Activated T-cell treated with anti-CD3 and anti-CD28 coated beads, Interleukin-2, amount 50 U/mL, for 24 hours (primary cell): Measurements from ENCODE around the gene STK32A.

ENCODE experiments used
- DNase-seq: peaks from one replicate; pipeline ENCODE4 v3.0.0-alpha.2; 2020
- H3K27ac Mint-ChIP-seq: 2 replicates; pipeline ENCODE4 v1.8.0; 2020; ENCODE audit warnings: mild to moderate bottlenecking, mixed read lengths
- H3K27me3 Mint-ChIP-seq: 2 replicates; pipeline ENCODE4 v1.8.0; 2020; ENCODE audit warnings: mixed read lengths
- H3K36me3 Mint-ChIP-seq: 2 replicates; pipeline ENCODE4 v1.8.0; 2020; ENCODE audit warnings: low read depth, mixed read lengths
- H3K4me1 Mint-ChIP-seq: 2 replicates; pipeline ENCODE4 v1.8.0; 2020; ENCODE audit warnings: low read depth, mixed read lengths
- H3K4me3 Mint-ChIP-seq: 2 replicates; pipeline ENCODE4 v1.8.0; 2020; ENCODE audit warnings: mild to moderate bottlenecking, moderate library complexity, mixed read lengths
- H3K9me3 Mint-ChIP-seq: 2 replicates; pipeline ENCODE4 v1.8.0; 2020; ENCODE audit warnings: mixed read lengths

STK32A gene

GRCh38 chr5:147381555-147381954, 146.7 kb downstream of the STK32A start:
- H3K9me3 Mint-ChIP-seq, result peaks cover 3% of the 10 kb centered on the region
- H3K4me1 Mint-ChIP-seq, result no peaks in the 10 kb centered on the region
- DNase-seq, result no peak
- H3K27me3 Mint-ChIP-seq, result no peaks in the 10 kb centered on the region
- no peak overlapping the region for H3K4me3 Mint-ChIP-seq
- no peak overlapping the region for H3K27ac Mint-ChIP-seq
- no peaks in the 10 kb centered on the region for H3K36me3 Mint-ChIP-seq

- no peak overlapping the region for H3K27ac Mint-ChIP-seq
- no peaks in the 10 kb centered on the region for H3K27me3 Mint-ChIP-seq
- no peaks in the 10 kb centered on the region for H3K4me1 Mint-ChIP-seq
- H3K36me3 Mint-ChIP-seq, result no peaks in the 10 kb centered on the region
- H3K9me3 Mint-ChIP-seq, result peaks cover 3% of the 10 kb centered on the region
- H3K4me3 Mint-ChIP-seq, result no peak overlapping the region
- DNase-seq, result no peak
These were observed 147.9 kb downstream of the STK32A start for GRCh38 chr5:147382776-147383175.

GRCh38 chr5:147384346-147385193, 149.7 kb downstream of the STK32A start:
- DNase-seq, result no peak
- Mint-ChIP-seq H3K27me3 (no peaks in the 10 kb centered on the region), H3K9me3 (no peaks in the 10 kb centered on the region), H3K36me3 (no peaks in the 10 kb centered on the region), H3K4me3 (no peak overlapping the region), H3K27ac (no peak overlapping the region), H3K4me1 (no peaks in the 10 kb centered on the region)

- Mint-ChIP-seq H3K4me3 (no peak overlapping the region), H3K27ac (no peak overlapping the region), H3K4me1 (no peaks in the 10 kb centered on the region), H3K27me3 (peaks cover 3% of the 10 kb centered on the region), H3K9me3 (no peaks in the 10 kb centered on the region), H3K36me3 (no peaks in the 10 kb centered on the region)
- DNase-seq, result no peak
These were observed 152.3 kb downstream of the STK32A start for GRCh38 chr5:147387109-147387508.

GRCh38 chr5:147388184-147389108, 153.6 kb downstream of the STK32A start:
- no peak for DNase-seq
- Mint-ChIP-seq H3K27me3 (peaks cover 3% of the 10 kb centered on the region), H3K4me3 (no peak overlapping the region), H3K4me1 (no peaks in the 10 kb centered on the region), H3K36me3 (no peaks in the 10 kb centered on the region), H3K9me3 (no peaks in the 10 kb centered on the region), H3K27ac (no peak overlapping the region)

GRCh38 chr5:147390654-147391225, 155.9 kb downstream of the STK32A start:
- no peak overlapping the region for H3K4me3 Mint-ChIP-seq
- no peaks in the 10 kb centered on the region for H3K4me1 Mint-ChIP-seq
- H3K36me3 Mint-ChIP-seq, result no peaks in the 10 kb centered on the region
- no peak for DNase-seq
- H3K27ac Mint-ChIP-seq, result no peak overlapping the region
- H3K9me3 Mint-ChIP-seq, result no peaks in the 10 kb centered on the region
- peaks cover 3% of the 10 kb centered on the region for H3K27me3 Mint-ChIP-seq

GRCh38 chr5:147391781-147392180, 157.0 kb downstream of the STK32A start:
- Mint-ChIP-seq H3K4me1 (no peaks in the 10 kb centered on the region), H3K4me3 (no peak overlapping the region), H3K27me3 (peaks cover 3% of the 10 kb centered on the region), H3K36me3 (no peaks in the 10 kb centered on the region), H3K9me3 (no peaks in the 10 kb centered on the region), H3K27ac (no peak overlapping the region)
- DNase-seq, result no peak

- no peaks in the 10 kb centered on the region for H3K36me3 Mint-ChIP-seq
- H3K27me3 Mint-ChIP-seq, result peaks cover 3% of the 10 kb centered on the region
- H3K4me1 Mint-ChIP-seq, result no peaks in the 10 kb centered on the region
- no peak for DNase-seq
- no peak overlapping the region for H3K27ac Mint-ChIP-seq
- no peak overlapping the region for H3K4me3 Mint-ChIP-seq
- no peaks in the 10 kb centered on the region for H3K9me3 Mint-ChIP-seq
These were observed 159.2 kb downstream of the STK32A start for GRCh38 chr5:147393874-147394672.

- no peaks in the 10 kb centered on the region for H3K4me1 Mint-ChIP-seq
- H3K36me3 Mint-ChIP-seq, result no peaks in the 10 kb centered on the region
- H3K27me3 Mint-ChIP-seq, result no peaks in the 10 kb centered on the region
- H3K9me3 Mint-ChIP-seq, result no peaks in the 10 kb centered on the region
- DNase-seq, result no peak
- no peak overlapping the region for H3K4me3 Mint-ChIP-seq
- no peak overlapping the region for H3K27ac Mint-ChIP-seq
These were observed 161.4 kb downstream of the STK32A start for GRCh38 chr5:147396070-147396823.

GRCh38 chr5:147397616-147398015, 162.8 kb downstream of the STK32A start:
- Mint-ChIP-seq H3K9me3 (no peaks in the 10 kb centered on the region), H3K4me1 (no peaks in the 10 kb centered on the region), H3K4me3 (no peak overlapping the region), H3K36me3 (no peaks in the 10 kb centered on the region), H3K27ac (no peak overlapping the region), H3K27me3 (no peaks in the 10 kb centered on the region)
- DNase-seq, result no peak

GRCh38 chr5:147398860-147399259, 164.0 kb downstream of the STK32A start:
- Mint-ChIP-seq H3K4me1 (no peaks in the 10 kb centered on the region), H3K36me3 (no peaks in the 10 kb centered on the region), H3K27me3 (no peaks in the 10 kb centered on the region), H3K27ac (no peak overlapping the region), H3K9me3 (no peaks in the 10 kb centered on the region), H3K4me3 (no peak overlapping the region)
- DNase-seq, result no peak

GRCh38 chr5:147400126-147400809, 165.4 kb downstream of the STK32A start:
- Mint-ChIP-seq H3K9me3 (no peaks in the 10 kb centered on the region), H3K4me3 (no peak overlapping the region), H3K27ac (no peak overlapping the region), H3K4me1 (no peaks in the 10 kb centered on the region), H3K36me3 (no peaks in the 10 kb centered on the region), H3K27me3 (no peaks in the 10 kb centered on the region)
- no peak for DNase-seq

- H3K4me1 Mint-ChIP-seq, result no peaks in the 10 kb centered on the region
- H3K4me3 Mint-ChIP-seq, result no peak overlapping the region
- DNase-seq, result no peak
- no peaks in the 10 kb centered on the region for H3K36me3 Mint-ChIP-seq
- no peak overlapping the region for H3K27ac Mint-ChIP-seq
- H3K9me3 Mint-ChIP-seq, result no peaks in the 10 kb centered on the region
- H3K27me3 Mint-ChIP-seq, result no peaks in the 10 kb centered on the region
These were observed 166.1 kb downstream of the STK32A start for GRCh38 chr5:147400881-147401280.
